GM19438 (cell line): ENCODE measurements around the gene NDRG3.
"Not testable (repeated sequence)": the region's sequence is repeated elsewhere in the genome, so short reads cannot be mapped to it uniquely, and the experiment has no call there.

Experiments used
- ATAC-seq: cut with Tn5 transposase; IDR thresholded peaks from one replicate; pipeline ENCODE4 v1.9.1; 2021; ENCODE audit warnings: low read depth; ENCODE audit not compliant: unreplicated experiment

NDRG3 gene

DNA sequence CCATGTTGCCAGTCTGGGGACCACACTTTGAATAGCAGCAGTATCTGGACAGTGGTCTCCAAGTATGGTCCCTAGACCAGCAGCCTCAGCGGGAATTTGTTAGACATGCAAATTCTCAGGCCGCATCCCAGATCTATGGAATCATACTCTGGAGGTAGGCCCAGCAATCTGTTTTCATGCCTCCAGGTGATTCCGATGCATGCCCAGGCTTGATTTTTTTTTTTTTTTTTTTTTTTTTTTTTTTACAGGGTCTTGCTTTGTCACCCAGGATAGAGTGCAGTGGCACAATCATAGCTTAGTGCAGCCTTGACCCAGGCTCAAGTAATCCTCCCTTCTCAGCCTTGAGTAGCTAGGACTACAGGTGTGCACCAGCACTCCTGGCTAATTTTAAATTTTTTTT is 99.2 kb downstream of the NDRG3 start:
- no peak for ATAC-seq

DNA sequence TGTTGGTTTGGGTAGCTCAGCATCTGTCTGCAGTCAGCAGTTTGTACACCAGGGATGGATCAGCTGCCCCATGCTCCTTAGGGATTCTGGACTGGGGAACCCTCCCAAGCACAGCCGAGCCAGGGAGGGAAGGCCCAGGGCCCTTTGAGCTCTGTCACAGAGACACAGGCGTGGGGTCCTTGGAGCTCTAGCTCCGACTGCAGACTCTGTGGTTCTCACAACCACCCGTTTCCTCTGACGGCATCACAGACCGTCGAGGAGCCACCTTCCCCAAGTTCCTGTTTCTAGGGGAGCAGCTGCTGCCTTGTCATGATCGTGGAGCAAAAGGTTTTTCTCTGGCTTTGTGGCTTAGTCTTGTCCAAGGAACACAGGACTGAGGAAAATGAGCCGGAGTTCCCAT is 99.9 kb downstream of the NDRG3 start, which contains the start of gene SLA2:
Gene SLA2, minus strand, starts transcription at position 199 of the 400 bp plus-strand sequence. CDS start 4,861 bp downstream, outside the sequence.
- ATAC-seq: no peak

DNA sequence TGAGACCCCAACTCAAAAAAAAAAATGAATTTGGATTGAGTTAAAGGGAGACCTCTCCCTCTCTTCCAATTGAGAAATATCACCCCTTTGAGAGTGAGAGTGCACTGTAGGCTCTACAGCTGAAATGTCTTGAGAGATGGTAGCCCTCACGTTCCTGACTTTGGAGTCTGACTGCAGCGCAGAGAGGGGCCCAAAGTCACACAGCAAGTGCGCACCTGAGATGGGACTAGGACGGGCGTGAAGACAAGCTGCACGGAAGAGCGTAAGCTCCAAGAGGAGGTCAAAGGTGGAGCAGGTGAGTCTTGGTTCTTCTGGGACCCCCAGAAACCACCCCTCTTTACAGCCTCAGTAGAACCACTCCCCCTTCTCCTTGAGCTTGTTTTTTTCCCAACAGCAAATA is 100.5 kb downstream of the NDRG3 start:
- ATAC-seq: no peak

DNA sequence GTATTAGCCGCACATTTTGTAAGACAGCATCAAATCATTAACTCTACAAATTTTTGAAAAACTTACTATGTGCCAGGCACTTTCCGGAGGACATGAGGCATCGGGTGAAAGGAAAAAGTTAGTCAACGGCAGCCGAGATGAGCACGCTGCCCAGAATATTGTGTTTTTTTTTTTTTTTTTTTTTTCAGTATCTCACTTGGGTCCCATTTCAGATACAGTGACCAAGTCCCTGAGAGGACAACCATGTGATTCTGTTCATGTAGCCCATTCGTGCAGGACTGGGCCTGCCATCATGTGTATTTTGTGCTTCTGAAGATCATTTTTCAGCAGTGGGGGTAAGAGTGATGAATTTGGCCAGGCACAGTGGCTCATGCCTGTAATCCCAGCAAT is 101.2 kb downstream of the NDRG3 start:
- no peak for ATAC-seq

DNA sequence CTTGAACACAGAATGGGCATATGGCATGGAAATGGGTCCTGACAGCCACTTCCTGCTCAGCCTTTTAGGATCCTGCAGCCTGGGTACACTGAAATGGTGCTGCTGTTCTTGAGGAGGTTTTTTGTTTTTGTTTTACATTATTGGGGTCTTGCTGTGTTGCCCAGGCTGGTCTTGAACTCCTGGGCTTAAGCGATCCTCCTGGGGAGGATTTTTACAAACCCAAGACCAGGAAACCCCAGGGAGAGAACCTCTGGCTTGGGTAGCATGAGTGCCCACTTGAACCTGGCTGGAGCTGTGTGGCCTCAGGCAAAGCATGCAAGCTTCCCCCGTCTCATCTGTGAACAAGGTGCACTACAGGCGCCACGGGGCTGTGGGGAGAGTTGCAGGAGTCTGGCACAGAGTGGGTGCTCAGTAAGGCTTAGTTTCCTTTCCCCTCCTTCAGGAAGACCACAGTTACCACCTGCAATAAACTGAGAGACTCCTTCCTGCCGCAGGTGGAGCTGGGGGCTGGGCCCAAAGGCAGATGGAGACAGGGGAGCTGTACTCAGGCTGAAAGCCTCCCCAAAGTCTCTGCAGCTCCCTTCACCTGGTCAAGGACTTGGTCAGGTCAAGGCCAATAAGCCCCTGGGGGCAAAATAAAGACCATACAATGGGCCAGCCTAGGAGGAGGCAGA is 101.7 kb downstream of the NDRG3 start:
- ATAC-seq: no peak

DNA sequence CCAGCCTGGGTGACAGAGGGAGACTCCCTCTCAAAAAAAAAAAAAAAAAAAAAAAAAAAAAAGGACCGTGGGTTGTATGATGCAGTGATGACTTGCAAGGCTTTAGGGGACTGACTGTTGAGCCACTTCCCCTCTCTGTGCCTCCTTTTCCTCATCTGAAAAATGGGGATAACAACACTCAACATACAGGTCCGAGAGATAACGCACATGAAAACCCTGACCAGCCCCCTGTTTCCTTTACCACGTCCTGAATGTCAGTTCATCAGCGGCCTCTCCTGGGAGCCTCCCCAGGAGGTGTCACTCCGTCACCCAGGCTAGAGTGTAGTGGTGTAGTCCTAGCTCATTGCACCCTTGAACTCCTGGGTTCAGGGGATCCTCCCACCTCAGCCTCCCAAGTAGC is 103.8 kb downstream of the NDRG3 start:
- ATAC-seq: no peak

DNA sequence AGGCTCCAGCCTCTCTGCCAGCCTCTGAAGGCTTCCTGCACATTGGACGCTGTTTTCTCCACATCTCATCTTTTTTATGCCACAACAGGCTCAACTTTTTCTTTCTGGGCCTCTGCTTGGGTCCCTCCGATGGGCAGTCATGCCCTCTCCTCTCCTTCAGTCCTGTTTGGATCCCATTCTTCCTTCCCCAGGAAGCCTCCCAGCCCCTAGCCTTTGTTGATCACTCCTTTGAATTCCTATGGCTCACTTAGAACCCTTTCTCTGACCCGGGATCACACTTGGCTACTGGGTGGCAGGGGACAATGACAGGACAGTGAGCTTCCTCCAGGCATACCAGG is 104.4 kb downstream of the NDRG3 start:
- ATAC-seq: no peak

DNA sequence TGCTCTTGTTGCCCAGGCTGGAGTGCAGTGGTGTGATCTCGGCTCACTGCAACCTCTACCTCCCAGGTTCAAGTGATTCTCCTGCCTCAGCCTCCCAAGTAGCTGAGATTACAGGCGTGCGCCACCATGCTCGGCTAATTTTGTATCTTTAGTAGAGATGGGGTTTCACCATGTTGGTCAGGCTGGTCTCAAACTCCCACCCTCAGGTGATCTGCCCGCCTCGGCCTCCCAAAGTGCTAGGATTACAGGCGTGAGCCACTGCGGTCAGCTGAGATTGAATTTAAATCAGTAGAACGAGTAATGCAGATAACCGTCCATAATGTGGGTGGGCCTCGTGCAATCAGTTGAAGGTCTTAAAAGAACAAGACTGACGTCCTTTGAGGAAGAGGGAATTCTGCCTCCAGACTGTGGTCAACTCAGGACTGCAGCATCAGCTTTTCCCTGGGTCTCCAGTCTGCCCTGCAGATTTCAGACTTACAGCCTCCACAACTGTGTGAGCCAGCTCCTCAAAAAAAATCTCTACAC is 107.0 kb downstream of the NDRG3 start:
- not testable (repeated sequence) for ATAC-seq

DNA sequence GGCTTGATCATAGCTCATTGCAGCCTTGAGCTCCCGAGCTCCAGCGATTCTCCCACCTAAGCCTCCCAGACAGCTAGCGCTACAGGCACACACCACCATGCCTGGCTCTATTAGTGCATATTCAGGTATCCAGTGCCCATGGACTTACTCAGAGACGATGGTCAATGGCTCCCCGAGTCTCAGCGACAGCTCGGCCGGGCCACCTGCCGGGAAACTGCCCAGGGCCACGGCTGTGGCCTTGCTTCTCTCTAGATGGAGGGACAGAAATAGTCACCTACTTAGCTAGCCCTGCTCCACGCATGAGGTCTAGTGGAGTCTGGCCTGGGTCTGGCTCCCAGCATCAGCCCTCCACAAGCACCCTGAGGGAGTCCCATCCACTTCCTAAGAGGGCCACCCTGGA is 111.5 kb downstream of the NDRG3 start:
- no peak for ATAC-seq

DNA sequence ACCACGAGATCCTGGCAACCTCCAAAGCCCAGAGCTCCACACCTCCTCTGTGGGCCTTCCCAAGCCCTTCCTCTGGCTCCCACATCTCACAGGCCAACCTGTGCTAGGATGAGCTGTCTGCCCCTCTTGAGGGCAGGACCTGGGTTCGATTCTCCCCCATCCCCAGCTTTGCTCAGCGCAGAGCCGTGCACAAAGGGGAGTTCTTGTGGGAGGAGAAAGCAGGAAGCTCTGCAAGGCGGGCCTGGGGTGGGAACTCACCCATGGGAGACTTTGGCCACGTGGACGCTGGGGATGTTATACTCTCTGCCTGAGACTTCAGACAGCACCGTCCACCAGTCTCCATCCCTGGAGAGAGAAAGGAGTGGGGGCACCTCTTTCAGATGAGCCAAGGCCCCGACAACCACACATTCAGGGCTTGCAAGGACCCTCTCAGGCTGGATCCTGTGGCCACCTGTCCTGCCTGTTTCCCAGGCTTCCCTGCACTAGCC is 112.6 kb downstream of the NDRG3 start:
- ATAC-seq: no peak

DNA sequence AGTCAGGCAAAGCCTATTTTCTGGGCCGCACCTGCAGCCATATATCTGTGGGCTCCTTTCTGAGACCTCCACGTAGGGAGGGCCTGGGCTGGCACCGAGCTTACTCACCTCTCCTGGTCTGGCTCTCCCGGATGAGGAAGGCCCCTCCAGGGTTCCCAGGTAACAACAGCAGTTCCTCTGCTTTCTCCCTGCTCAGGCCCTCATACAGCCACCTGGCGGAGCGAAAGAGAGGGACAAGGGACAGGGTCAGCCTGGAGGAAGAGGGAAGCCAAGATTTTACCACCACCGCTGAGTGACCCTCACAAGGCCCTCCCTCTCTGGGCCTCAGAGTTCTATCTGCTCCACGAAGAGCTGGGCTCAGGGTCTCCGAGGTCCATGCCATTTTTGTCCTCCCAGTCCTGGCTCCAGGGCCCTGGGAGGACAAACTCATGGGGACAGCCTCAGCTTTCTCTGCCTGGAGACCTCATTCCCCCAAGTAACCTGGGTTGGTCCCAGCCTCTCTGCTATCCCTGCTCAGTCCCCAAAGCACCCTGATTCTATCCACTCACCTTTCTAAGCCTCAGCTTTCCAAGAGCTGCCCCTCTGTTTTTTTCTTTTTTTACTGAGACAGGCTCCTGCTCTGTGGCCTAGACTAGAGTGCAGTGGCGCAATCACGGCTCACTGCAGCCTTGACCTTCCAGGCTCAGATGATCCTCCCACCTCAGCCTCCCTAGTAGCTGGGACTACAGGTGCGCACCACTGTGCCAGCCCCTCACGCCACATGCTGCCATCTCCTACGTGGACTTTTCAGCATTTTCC is 113.2 kb downstream of the NDRG3 start:
- no peak for ATAC-seq

DNA sequence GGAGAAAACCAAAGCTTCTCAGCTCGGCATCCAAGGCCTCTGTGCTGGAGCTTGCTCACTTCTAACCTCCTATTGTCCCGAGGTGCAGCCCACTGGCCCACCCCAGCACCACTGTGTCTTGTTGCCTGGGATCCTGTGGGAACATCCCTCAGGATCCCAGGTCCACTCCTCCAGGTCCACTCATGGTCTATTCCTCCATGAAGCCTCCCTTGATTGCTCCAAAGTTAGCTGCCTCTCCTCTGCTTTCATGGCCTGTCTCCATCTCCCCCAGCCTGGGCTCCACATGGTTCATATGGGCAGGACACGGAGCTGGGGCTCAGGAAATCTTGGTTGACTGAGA is 113.8 kb downstream of the NDRG3 start:
- no peak for ATAC-seq

DNA sequence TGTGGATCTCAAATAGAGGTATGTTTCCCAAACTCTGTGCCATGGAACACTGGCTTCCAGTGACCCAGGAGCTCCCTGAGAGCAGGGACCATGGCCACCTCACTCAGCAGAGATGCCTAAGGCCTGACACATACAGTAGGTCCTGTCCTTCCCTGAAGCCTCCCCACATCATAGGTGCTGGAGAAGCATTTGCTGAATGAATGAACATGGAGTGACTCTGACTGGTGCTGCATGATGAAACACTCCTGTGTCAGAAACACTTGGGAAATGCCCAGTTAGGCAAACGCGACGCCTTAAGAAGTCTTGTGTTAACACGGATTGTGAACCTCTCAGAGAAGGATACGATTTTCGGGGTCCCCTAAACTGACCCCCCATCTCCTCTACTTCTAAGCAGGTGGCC is 114.2 kb downstream of the NDRG3 start:
- no peak for ATAC-seq

DNA sequence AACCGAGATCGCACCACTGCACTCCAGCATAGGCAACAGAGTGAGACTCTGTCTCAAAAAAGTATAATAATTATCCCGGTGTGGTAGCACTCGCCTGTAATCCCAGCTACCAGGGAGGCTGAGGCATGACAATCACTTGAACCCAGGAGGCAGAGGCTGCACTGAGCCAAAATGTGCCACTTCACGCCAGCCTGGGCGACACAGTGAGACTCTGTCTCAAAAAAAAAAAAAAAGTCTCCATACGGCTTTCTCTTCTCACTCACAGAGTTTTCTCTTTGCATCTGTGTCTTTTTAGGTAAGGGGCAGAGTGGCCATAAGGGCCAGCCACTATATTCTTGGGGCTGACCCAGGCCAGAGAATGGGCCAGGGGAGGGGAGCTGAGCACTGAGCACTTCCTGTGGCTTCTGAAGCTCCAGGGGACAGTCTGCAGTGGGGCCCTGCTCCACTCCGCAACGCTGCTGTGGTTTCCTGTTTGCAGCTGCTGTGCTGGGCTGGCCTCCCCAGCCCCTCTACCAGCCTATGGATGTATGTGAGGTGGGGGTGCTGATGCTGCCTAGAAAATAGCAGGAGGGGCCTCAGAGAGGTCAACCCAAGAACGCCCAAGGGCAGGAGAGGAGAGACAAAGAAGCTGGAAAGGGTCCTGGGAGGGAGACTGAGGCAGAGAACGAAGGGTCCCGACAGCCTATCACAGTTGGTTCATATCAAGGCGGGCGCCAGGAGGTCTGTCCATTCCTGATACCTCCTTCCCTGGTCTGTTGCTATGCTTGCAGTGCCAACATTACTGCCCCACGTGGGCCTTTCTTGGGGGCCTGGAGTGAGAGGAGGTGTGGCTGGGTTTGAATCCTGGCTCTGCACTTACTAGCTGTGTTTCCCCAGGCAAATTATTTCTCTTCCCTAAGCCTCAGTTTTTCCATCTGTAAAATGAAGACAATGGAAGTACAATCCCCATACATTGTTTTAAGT is 115.9 kb downstream of the NDRG3 start:
- peak; percentile 72 for ATAC-seq

DNA sequence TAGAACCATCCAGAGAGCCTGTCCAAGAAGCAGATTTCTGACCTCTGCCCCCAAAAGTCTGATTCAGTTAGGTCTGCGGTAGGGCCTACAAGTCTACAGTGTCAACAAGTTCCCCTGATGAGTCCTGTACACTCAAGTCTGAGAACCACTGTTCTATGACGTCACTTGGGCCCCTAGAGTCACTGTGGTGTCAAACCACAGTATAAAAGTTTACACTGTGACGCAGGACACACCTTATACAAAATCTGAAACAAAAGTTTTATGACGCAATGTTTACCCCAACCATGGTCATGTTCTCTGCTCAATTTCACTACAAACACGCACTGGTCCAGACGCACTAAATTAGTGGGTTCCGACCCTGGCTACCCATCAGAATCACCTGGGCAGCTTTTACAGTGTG is 117.8 kb downstream of the NDRG3 start:
- no peak for ATAC-seq

DNA sequence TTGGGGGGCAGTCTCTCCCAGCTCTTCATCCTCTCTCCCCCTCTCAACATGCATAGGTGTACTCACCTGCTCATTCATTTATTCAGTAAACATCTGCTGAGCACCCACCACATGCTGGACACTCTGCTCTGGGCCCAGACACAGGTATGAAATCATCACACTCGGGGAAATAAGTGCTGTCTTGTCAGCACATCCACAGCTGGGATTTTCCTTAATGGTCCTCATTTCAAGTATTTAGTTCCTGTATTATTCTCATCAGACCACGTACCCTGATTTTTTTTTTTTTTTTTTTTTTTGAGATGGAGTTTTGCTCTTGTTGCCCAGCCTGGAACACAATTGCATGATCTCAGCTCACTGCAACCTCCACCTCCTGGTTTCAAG is 121.0 kb downstream of the NDRG3 start:
- ATAC-seq: no peak

DNA sequence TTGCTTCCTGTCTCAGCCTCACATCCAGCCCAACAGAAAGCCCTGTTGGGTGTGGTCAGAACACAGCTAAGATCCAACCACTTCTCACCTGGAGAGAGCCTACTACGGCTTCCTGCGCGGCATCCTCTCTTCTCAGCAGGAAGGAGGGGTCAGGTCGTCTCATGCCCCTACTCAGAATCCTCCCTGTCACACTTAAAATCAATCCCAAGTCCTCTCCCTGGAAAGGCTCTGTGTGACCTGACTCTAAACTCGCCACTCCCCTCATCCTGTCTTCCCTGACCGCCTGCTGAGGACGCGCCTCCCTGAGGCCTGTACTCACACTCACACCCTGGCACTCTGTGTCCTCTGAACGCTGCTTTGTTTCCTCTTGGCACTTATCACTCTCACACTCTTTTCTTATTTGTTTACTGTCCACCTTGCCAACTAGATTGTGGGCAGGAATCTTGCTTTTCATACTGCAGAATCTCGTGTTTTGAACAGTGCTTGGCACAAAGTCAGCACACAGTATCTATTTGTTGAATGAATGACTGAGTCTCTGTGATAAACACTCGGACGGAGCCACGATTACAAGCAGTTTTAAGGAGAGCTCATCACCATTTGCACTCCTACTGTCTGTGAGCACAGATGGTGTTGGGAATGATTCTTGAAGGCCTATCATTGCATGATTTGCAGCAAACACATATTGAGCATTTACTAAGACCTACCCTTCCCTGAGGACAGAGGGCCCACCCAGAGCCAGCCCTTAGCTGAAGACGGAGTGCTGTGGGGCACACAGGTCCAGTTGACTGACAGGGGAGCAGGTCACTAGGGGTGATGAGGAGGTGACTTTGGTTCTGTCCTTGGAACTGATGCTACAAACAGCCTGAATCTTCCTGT is 121.6 kb downstream of the NDRG3 start:
- ATAC-seq: no peak

DNA sequence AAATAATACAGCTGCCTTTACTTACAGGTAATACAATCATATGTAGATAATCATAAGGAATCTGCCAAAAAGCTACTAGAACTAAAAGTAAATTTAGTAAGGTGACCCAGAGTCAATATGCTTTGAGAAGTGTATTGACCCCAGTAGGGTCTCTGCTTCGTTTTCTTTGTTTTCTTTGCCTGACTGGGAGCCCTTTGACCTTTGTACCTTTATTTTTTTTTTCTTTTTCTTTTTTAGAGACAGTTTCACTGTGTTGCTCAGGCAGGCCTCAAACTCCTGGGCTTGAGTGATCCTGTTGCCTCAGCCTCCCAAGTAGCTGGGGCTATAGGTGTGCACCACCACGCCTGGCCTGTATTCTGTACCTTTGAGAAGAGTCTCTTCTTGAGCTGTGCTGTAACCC is 122.4 kb downstream of the NDRG3 start:
- no peak for ATAC-seq

DNA sequence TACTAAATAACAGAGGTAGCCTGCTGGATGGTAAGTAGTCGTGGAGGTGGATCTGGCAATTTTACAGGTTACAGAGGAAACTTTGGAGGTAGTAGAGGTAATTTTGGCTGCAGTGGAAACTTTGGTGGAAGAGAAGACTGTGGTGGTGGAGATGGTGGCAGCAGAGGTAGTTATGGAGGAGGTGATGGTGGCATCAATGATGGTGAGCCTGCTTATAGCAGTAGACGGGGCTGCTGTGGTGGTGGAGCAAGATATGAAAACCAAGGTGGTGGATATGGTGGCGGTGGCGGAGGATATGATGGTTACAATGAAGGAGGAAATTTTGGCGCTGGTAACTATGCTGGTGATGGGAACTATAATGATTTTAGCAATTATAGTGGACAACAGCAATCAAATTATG is 125.0 kb downstream of the NDRG3 start:
- no peak for ATAC-seq
